Upper lobe of left lung (tissue), 6 donors: Measurements from ENCODE around the gene SMIM23. TPM values are rescaled to one million over a fixed set of nuclear protein-coding genes. Genes with fewer than 3 reads are reported as not detected.

Experiments used
- ATAC-seq, 2 donors: fragments of 200-7000 bp; cut with Tn5 transposase; one replicate each; pipeline ENCODE4 v1.9.1; 2022; ENCODE audit warnings: mild to moderate bottlenecking in 2 of 2, moderate library complexity in 2 of 2; ENCODE audit not compliant: low FRiP score in 2 of 2
- DNase-seq, 2 donors: peaks; one replicate each; pipeline ENCODE4 v3.0.0-alpha.2; 2019 to 2020
- H3K27ac ChIP-seq, 4 donors: fragments of 200-600 bp; sonication (generic); one replicate each; pipeline ENCODE4 v1.5.1; 2016 to 2019
- H3K27me3 ChIP-seq, 4 donors: fragments of 200-600 bp; sonication (generic); one replicate each; pipeline ENCODE4 v1.5.1; 2017 to 2019
- H3K36me3 ChIP-seq, 4 donors: fragments of 200-600 bp; sonication (generic); one replicate each; pipeline ENCODE4 v1.5.1; 2016 to 2019
- H3K4me1 ChIP-seq, 4 donors: fragments of 200-600 bp; sonication (generic); one replicate each; pipeline ENCODE4 v1.5.1; 2018 to 2019
- H3K4me3 ChIP-seq, 4 donors: fragments of 200-600 bp; sonication (generic); one replicate each; pipeline ENCODE4 v1.5.1; 2017 to 2019; ENCODE audit warnings: mild to moderate bottlenecking in 2 of 4, moderate library complexity in 1 of 4
- H3K9me3 ChIP-seq, 4 donors: fragments of 200-600 bp; sonication (generic); one replicate each; pipeline ENCODE4 v1.5.1; 2018 to 2019
- CTCF ChIP-seq, 6 experiments: fragments of 450-650 bp in 4 of 6; fragments of 200-600 bp in 2 of 6; sonication (generic) in 2 of 6; IDR thresholded peaks; one replicate each; pipeline ENCODE4 v1.5.1; 2016 to 2019; ENCODE audit warnings: antibody characterized with exemption in 6 of 6
- EP300 ChIP-seq, 4 donors: sonication (generic); formaldehyde crosslinking; IDR thresholded peaks; one replicate each; pipeline ENCODE4 v1.5.1; 2017; ENCODE audit warnings: antibody characterized with exemption in 4 of 4, control low read depth in 2 of 4
- POLR2A ChIP-seq, 4 donors: fragments of 450-650 bp; IDR thresholded peaks; one replicate each; pipeline ENCODE4 v1.5.1; 2016 to 2017; ENCODE audit warnings: antibody characterized with exemption in 4 of 4, mild to moderate bottlenecking in 2 of 4
- POLR2AphosphoS5 ChIP-seq, 2 donors: sonication (generic); formaldehyde crosslinking; IDR thresholded peaks; one replicate each; pipeline ENCODE4 v1.5.1; 2017; ENCODE audit warnings: antibody characterized with exemption in 2 of 2
- WGBS, 2 donors: methylation state at CpG; one replicate each; pipeline ENCODE4 v1.1.5; 2017 to 2018; 5-methylcytosine and 5-hydroxymethylcytosine counted together
- total RNA-seq, 6 donors: library from RNA; depleted of rRNA in 4 of 6; stranded (reverse); fragments of >200 nt in 4 of 6; gene quantifications; one replicate each; pipeline versions ENCODE4 v1.1.0 to v1.2.1, GENCODE V29; 2016 to 2021
- donor health status: DM: no; HTN: no; CAD: no; lungs with moderate emphysema.
- donor health status: DM: no; HTN: yes; CAD: no; lungs with severe emphysema.

The SMIM23 gene
- total RNA-seq, 6 donors from 2014 or later: not detected

DNA sequence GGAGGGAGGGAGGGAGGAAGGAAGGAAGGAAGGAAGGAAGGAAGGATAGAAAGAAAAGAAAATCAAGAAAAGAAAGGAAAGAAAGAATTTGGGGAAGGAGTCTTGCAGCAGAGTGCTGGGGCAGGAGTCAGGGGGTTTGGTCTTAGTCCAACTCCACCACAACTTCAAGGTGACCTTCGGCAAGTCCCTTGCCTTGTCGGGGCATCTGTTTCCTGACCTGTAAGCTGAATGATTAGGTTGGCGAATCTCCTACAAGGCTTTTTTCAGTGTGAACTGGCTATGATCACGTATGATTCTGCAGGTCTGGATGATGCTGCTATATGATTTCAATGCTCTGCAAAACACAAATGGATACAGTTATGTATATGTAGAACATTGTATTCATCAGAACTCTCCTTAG, 20.1 kb downstream of the SMIM23 start:
- TF ChIP-seq CTCF (IDR thresholded peaks at IDR 0.05) (no peak), EP300 (IDR thresholded peaks at IDR 0.05) (no peak), POLR2A (IDR thresholded peaks at IDR 0.05) (no peak), POLR2AphosphoS5 (IDR thresholded peaks at IDR 0.05) (no peak)
- Histone ChIP-seq H3K27ac (no peak overlapping the region), H3K27me3 (no peaks in the 10 kb centered on the region), H3K9me3 (no peaks in the 10 kb centered on the region), H3K4me3 (no peak overlapping the region), H3K36me3 (no peaks in the 10 kb centered on the region), H3K4me1 (no peaks in the 10 kb centered on the region)
- WGBS, 2 donors: 63 to 64% methylated on average over 4 of the region's 4 CpGs
- ATAC-seq: no peak
- DNase-seq: no peak

DNA sequence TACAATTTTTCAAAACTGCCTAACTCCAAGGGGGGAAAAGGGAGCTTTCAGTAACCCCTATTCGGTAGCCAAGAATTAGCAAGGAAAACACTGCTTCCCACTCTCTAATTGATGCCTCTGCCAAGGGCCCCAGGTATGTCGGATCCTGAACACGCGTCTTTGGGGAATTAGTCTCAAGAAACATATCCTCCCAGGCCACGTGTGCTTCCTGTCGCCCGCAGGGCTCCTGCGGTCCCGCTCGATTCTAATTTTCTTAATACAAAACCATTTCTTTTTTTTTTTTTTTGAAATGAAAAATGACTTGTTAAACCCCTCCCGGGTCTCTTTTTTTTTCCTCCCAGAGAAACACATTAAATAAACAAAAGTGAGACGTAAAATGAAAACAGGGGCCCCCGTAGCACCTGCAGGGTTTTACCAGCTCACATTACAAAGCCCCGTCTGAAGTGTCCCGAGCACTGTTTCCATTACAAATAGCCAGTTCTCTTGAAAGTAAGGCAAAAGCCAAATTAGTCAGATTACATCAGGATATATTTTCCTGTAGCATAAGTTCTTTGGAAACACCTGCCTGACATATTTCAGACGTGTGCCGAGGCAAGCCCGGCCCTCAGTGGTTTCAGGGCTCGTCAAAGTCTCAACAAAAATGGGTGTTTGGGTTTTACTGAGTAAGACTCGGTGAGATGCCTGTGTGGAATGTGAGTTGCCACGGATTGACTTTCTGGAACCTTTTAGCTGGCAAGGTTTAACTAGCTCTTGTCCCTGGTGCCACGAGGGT, 21.5 kb downstream of the SMIM23 start:
- Histone ChIP-seq H3K36me3 (no peaks in the 10 kb centered on the region), H3K27me3 (no peaks in the 10 kb centered on the region), H3K27ac (no peak overlapping the region), H3K4me3 (no peak overlapping the region), H3K4me1 (no peaks in the 10 kb centered on the region), H3K9me3 (no peaks in the 10 kb centered on the region)
- ATAC-seq (no peak), DNase-seq (no peak)
- TF ChIP-seq EP300 (IDR thresholded peaks at IDR 0.05) (no peak), POLR2AphosphoS5 (IDR thresholded peaks at IDR 0.05) (no peak), CTCF (IDR thresholded peaks at IDR 0.05) (no peak), POLR2A (IDR thresholded peaks at IDR 0.05) (no peak)
- 20 to 22% methylated on average over 20 to 22 of the region's 22 CpGs for WGBS, 2 donors

DNA sequence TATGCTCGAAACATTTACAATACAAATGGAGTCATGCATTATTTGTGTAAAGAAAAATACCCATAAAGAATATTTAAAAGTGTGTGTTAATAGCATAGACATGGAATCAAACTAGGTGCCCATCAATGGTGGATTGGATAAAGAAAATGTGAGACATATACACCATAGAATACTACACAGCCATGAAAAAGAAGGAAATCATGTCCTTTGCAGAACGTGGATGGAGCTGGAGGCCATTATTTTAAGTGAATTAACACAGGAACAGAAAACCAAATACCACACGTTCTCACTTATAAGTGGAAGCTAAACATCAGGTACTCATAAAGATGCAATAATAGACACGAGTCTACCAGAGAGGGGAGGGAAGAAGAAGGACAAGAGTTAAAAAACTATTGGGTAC, 22.8 kb downstream of the SMIM23 start:
- H3K4me3 ChIP-seq: no peak overlapping the region
- H3K4me1 ChIP-seq: no peaks in the 10 kb centered on the region
- ATAC-seq: no peak
- no peak for DNase-seq
- no peaks in the 10 kb centered on the region for H3K9me3 ChIP-seq
- H3K36me3 ChIP-seq: no peaks in the 10 kb centered on the region
- TF ChIP-seq EP300 (IDR thresholded peaks at IDR 0.05): no peak
- TF ChIP-seq CTCF (IDR thresholded peaks at IDR 0.05): no peak
- TF ChIP-seq POLR2A (IDR thresholded peaks at IDR 0.05): no peak
- no peak for TF ChIP-seq POLR2AphosphoS5 (IDR thresholded peaks at IDR 0.05)
- 87 to 88% methylated on average over 4 of the region's 4 CpGs for WGBS, 2 donors
- no peaks in the 10 kb centered on the region for H3K27me3 ChIP-seq
- no peak overlapping the region for H3K27ac ChIP-seq

DNA sequence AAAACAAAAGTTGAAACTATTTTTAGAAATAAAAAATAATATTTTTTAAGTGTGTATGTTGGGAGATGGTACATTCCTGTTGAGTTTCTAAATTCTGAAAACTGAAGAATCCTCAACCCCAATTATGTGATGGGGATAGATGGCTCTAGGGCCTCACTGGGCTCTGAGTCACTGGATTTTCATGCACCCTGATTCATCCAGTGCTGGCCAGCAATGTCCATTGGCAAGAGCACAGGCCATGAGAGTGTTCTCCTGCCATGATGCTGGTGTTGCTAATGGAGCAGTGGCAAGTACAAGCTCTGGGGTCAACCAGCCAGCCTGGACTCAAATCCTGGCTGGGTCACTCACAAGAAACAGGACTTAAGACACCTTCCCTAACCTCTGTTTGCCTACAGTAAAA, 23.3 kb downstream of the SMIM23 start:
- no peaks in the 10 kb centered on the region for H3K27me3 ChIP-seq
- H3K4me1 ChIP-seq: no peaks in the 10 kb centered on the region
- DNase-seq (no peak), ATAC-seq (no peak)
- no peak for TF ChIP-seq POLR2A (IDR thresholded peaks at IDR 0.05)
- TF ChIP-seq EP300 (IDR thresholded peaks at IDR 0.05): no peak
- no peak for TF ChIP-seq CTCF (IDR thresholded peaks at IDR 0.05)
- TF ChIP-seq POLR2AphosphoS5 (IDR thresholded peaks at IDR 0.05): no peak
- H3K36me3 ChIP-seq: no peaks in the 10 kb centered on the region
- no peaks in the 10 kb centered on the region for H3K9me3 ChIP-seq
- no peak overlapping the region for H3K4me3 ChIP-seq
- H3K27ac ChIP-seq: no peak overlapping the region

GRCh38 chr5:171810227-171810626, 24.6 kb downstream of the SMIM23 start:
- no peaks in the 10 kb centered on the region for H3K36me3 ChIP-seq
- H3K4me3 ChIP-seq: no peak overlapping the region
- no peaks in the 10 kb centered on the region for H3K9me3 ChIP-seq
- 73 to 80% methylated on average over 11 of the region's 11 CpGs for WGBS, 2 donors
- H3K4me1 ChIP-seq: no peaks in the 10 kb centered on the region
- TF ChIP-seq POLR2A (IDR thresholded peaks at IDR 0.05): no peak
- TF ChIP-seq CTCF (IDR thresholded peaks at IDR 0.05): no peak
- TF ChIP-seq EP300 (IDR thresholded peaks at IDR 0.05): no peak
- TF ChIP-seq POLR2AphosphoS5 (IDR thresholded peaks at IDR 0.05): no peak
- H3K27ac ChIP-seq: no peak overlapping the region
- H3K27me3 ChIP-seq: no peaks in the 10 kb centered on the region
- DNase-seq (no peak), ATAC-seq (no peak)
